Activated CD4-positive, alpha-beta T cell treated with anti-CD3 and anti-CD28 coated beads, Interleukin-2, Interleukin-4, amounts not matched to agents 100 ng/mL and 50 ng/mL, durations not matched to agents 16 hours and 8 hours (primary cell): ENCODE measurements around the gene FCER1G.
"Not testable (repeated sequence)": the region's sequence is repeated elsewhere in the genome, so short reads cannot be mapped to it uniquely, and the experiment has no call there.

Experiments
- DNase-seq: peaks from one replicate; pipeline ENCODE4 v3.0.0-alpha.2; 2020; ENCODE audit warnings: low spot score

Gene FCER1G

DNA sequence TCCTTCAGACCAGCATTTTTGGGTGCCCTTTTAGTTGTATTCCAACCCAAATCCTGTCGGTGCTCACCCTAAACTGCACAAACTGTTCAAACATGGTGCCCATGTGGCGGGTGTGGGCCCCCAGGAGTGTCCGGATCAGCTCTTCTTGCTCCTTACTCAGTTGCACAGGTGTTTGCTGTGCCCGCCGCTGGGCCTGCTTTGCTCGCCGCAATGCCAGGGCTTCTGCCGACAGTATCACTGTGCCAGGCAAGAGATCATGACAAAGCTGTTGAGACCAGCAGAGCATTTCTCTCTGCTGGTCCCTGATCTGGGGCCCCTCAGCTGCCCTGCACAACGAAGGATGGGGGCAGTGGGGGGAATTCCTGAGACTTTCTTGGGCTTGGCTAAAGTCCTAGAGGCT is 18.0 kb downstream of the FCER1G start:
- no peak for DNase-seq

DNA sequence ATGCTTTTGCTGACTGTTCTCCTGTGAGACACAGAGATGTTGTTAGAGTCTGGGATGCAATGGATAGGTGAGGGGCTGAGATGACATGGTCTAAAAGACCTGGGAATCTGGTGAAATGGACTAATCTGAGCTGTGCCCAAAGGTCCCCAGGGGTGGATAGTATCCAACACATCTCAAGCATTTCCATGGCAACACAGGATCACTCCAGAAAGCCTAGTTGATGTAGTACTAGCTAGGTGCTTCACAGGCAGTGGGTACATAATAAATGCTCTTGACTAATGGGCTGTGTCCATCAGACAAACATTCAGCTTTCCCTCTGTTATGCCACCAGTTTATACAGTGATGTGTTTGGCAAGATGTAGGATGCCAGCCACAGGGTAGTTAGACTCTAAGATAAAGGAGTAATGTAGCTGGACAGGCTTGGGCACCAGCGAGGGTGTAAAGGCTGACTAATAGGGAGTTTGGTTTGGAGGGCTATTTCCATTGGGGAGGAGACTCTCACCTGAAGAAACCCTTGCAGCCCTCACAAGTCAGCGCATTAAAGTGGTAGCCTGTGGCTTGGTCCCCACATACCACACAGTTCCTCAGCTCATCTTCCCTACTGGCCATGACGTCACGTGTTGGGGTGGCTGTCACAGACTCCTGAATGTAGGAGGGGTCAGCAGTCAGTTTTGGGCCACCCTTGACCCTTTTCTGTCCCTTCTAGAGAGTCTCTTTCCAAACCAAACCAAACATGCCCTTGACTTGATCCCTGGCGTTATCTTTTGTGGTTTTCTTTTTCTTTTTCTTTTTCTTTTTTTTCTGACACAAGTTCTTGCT is 21.1 kb downstream of the FCER1G start:
- DNase-seq, result no peak

DNA sequence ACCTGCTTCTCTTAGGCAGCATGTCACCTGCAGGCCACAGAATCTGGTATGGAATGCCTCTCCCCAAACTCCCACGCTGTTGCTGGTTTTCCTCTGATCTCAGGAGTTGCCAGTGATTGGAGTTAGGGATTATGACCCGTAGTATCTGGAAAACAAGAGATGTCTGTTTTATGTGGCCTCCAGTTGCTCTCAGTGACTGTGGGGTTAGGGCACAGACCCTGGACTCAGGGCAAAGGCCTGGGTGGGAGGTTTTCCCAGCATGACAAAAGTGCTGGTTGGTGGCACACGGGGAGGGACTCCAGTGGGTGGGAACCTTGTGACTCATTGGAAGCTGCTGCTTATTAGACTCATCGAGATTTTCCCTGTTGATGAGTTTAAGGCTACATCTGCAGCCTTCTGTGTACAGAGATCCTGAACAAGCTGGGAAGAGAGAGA is 23.0 kb downstream of the FCER1G start, which contains the start of gene NR1I3:
Gene NR1I3 (minus strand): TSS at position 165 of the 435 bp plus-strand sequence. CDS start 1,638 bp downstream, outside the sequence.
- no peak for DNase-seq

DNA sequence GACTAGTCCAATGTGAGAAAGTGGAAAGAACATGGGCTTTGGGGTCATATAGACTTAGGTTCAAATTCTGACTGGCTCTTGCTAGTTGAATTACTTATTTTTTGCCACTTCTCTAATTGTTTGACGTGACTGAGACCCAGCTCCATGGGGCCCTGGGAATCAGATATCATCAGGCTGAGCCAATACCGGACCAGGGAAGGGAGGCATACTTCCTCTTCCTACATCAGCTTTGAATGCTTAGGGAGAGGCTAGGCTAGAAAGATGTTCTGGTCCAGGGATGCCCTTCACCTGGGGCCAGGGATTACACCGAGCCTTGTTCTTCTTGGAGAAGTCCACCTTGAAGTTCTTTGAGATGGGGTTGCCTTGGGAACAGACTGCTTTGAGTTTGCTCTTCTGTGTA is 26.6 kb downstream of the FCER1G start:
- no peak for DNase-seq

GRCh38 chr1:161242313-161242712 is 27.2 kb downstream of the FCER1G start:
- no peak for DNase-seq

- no peak for DNase-seq
Measured at GRCh38 chr1:161244888-161245287, 29.8 kb downstream of the FCER1G start.

- DNase-seq, result not testable (repeated sequence)
Measured at GRCh38 chr1:161250100-161250499, 35.0 kb downstream of the FCER1G start.

DNA sequence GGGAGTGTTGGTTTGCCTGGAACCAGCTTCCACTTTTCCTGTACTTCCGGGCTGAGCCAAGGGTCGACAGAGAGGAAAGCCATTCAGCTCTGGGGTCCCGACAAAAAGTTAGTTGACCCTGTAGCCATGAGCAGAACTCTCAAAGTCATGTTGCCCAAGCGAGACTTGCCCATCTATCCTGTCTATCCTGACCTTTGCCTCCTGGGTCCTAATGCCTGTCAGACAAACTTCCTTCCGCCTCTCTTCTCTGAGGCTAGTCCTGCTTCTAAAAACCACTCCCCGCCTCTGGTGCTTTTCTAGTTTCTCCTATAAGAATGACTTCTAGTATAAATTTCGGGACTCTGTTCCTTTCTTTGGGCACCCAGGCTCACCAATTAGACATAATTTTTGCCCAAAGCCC is 35.7 kb downstream of the FCER1G start:
- DNase-seq, result no peak

DNA sequence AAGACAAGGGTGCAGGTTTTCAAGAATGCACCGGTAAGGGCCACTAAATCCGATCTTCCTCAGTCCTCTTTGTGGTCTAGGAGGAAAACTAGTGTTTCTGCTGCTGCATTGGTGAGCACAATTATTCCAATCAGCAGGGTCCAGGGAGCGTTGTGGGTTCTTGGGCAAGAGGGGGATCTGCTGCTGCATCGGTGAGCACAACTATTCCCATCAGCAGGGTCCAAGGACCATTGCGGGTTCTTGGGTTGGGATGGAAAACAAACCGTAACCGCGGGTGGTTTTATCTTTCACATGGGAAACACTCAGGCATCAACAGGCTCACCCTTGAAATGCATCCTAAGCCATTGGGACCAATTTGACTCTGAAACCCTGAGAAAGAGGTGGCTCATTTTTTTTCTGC is 36.5 kb downstream of the FCER1G start:
- DNase-seq, result no peak

GRCh38 chr1:161255302-161255701 is 40.2 kb downstream of the FCER1G start:
- DNase-seq, result not testable (repeated sequence)

GRCh38 chr1:161255955-161256520 is 40.9 kb downstream of the FCER1G start:
- DNase-seq, result not testable (repeated sequence)

DNA sequence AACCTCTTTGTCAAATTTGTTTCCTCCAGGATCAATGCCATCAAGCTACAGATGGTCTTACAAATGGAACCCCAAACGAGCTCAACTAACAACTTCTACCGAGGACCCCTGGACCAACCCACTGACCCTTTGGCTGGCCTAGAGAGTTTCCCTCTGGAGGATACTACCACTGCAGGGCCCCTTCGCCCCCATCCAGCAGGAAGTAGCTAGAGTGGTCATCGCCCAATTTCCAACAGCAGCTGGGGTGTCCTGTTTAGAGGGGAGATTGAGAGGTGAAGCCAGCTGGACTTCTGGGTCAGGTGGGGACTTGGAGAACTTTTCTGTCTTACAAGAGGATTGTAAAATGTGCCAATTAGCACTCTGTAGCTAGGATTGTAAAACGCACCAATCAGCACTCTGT is 42.0 kb downstream of the FCER1G start:
- DNase-seq, result not testable (repeated sequence)

DNA sequence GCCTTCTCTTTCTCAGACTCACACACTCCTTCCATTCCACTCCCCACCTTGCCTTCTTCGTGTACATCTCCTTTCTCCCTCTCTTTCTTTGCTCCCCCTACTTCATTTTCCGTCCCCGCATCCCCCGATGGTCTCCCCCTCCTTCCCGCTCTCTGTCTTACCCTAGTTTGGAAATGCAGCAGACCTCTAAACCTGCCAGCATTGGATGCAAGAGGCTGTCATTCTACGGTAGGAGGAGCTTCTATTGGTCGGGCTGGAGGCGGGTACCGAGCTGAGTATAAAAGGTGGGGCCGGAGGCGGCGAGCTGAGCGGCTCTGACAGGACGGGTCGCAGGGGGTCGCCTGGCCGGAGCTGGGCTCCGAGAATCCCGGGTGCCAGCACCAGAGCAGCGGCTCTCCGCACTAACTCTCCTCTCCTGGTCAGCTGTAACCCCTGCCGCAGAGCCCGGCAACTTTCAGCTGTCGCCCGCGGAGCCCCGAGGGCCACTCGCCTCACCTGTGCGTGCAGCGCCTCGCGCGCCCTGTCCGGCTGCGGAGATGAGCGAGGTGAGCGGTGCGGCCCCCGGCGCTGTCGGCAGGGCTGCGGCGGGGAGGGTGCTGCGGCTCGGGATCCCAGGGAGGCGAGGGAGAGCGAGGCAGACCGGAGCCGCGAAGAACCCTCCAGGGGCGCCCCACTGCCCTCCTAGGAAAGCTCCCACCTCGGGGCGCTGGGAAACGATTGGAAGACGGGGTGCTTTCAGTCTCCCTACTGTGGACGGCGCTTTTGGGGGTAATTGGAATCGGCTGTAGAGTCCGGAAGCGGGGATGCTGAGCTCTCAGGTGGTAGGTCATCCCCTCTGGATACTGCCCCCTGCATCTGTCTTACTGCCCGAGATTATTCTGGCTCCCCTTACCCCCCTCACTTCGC is 43.6 kb downstream of the FCER1G start, which contains the start of gene PCP4L1:
Gene PCP4L1 (plus strand): TSS at position 307 of the 906 bp plus-strand sequence. CDS start 230 bp downstream, at position 537.
- DNase-seq, result peak; percentile 33

GRCh38 chr1:161259345-161259702 is 44.2 kb downstream of the FCER1G start:
- DNase-seq, result no peak

DNA sequence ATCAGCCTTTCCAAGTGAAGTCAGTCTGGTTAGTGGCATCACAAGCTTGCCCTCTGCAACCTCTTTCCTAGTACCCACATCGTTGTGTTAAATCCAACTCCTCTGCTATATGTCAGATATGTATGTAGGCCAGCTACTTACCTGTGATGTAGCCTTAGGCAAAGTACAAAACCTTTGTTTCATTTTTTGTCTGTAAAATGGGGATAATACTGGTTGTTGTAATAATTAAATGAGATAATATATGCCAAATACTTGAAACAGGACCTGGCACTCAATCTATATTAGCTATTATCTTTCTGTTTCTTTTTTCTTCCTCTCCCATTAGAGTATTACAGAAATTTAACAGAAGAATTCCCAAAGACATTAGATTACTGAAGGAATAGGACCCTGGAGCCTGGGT is 44.7 kb downstream of the FCER1G start:
- DNase-seq, result no peak

- DNase-seq, result no peak
Measured at GRCh38 chr1:161260376-161261260, 45.5 kb downstream of the FCER1G start.

- DNase-seq, result no peak
Measured at GRCh38 chr1:161261261-161262235, 46.5 kb downstream of the FCER1G start.

- no peak for DNase-seq
Measured at GRCh38 chr1:161265305-161265704, 50.2 kb downstream of the FCER1G start.

DNA sequence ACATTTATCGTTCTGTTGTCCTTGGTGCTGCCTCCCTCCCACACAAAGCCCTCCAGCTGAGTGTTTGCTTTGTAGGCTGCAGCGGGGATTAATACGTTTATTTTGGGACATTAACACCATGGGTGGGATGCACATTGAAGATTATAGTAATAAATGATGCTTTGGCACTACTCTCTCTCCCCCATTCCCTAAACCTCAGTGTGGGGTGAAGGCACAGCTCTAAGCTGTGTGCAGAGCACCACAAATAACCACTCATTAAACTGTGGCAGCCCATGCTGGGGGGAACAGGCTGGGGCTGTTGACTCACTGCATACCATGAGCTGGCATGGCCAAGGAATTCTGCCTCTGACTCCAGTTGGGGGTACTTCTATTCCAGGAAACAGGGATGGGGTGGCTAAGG is 51.1 kb downstream of the FCER1G start:
- DNase-seq, result no peak

DNA sequence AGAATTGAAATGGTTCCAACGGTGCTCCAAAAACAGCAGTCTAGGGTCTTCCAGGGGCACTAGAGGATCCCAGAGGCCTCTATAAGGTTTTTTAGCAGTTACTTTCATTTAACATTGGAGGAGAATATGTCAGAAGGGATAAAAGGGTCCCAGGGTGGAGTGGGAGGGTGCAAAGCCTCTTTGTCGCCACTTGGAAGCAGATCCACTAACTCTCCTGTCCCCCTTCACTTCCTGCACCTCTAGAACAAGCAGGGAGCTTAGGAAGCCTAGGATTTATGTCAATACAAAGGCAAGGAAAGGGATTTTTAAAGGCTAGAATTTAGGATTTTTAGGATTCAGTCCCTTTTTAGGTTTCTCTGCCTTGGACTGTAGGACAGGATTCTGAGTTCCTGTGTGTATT is 51.7 kb downstream of the FCER1G start:
- DNase-seq, result no peak
